GM18505 (cell line): ENCODE data around the gene P3R3URF.

Experiments used
- ATAC-seq: cut with Tn5 transposase; IDR thresholded peaks from one replicate; pipeline ENCODE4 v1.9.1; 2021; ENCODE audit not compliant: unreplicated experiment
- POLR2A ChIP-seq: IDR thresholded peaks from 4 replicates; pipeline ENCODE4 v1.6.1; 2011; ENCODE audit warnings: borderline replicate concordance; ENCODE audit not compliant: insufficient read depth, insufficient read length; ENCODE audit errors: extremely low read depth

Gene P3R3URF

GRCh38 chr1:46152016-46152415, 24.3 kb downstream of the P3R3URF start:
- no peak for ATAC-seq
- TF ChIP-seq POLR2A = no peak

DNA sequence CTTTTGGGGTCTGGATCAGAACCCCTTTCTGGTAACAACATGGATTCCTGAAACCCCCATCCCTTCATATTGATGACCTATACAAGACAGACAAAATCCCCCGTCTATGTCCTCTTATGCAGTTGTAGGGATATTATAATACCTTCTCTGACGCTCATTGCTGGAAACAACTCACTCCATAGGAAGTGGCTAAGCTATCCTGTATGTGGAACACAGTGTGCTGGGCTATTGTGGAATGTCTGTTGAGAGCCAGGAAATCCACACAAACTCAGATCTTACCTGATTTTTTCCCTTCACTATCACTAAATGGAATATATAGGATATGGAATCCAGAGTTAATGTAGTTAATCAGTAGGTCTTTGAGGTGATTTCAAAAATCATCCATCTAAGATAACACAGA, 26.2 kb downstream of the P3R3URF start:
- TF ChIP-seq POLR2A = no peak
- no peak for ATAC-seq

DNA sequence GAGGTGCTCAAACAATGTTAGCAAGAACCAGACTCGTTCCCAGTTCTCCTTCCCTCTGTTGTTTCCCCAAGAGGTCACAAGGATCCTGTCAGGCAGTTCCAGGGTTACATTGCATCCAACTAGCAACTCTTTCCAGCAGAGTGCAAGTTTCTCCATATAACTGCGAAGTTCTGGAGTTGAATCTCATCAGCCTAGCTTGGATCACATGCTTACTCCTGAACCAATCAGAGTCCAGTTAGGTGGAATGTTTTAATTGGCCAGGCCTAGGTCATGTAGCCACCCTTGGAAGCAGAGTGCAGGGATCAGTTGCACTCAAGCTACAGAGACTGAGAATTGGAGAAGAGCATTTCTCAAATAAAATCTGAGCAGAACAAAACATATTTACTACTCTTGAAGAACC, 28.0 kb downstream of the P3R3URF start:
- no peak for TF ChIP-seq POLR2A
- ATAC-seq = no peak

GRCh38 chr1:46137916-46138315, 38.4 kb downstream of the P3R3URF start:
- ATAC-seq = no peak
- no peak for TF ChIP-seq POLR2A

DNA sequence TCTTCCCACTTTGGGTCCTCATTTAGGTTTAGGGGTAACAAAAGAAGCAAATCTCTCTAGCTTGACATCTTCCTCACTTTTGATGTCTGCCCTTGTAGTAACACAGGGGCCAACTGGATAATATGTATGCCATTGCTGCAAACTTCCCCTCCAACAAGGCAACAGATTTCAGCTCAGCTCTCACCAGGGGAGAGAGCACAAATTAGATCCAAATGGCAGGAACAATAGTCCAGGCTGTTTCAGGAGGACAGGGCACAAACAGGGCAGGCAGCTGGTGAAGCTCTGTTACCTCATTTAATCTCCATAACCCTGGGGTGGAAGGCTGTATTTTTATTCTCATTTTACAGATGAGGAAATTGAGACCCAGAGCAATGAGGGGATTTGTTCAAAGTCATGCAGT, 39.6 kb downstream of the P3R3URF start:
- no peak for ATAC-seq
- no peak for TF ChIP-seq POLR2A

- TF ChIP-seq POLR2A = no peak
These were observed 41.5 kb downstream of the P3R3URF start for GRCh38 chr1:46134660-46135331.

DNA sequence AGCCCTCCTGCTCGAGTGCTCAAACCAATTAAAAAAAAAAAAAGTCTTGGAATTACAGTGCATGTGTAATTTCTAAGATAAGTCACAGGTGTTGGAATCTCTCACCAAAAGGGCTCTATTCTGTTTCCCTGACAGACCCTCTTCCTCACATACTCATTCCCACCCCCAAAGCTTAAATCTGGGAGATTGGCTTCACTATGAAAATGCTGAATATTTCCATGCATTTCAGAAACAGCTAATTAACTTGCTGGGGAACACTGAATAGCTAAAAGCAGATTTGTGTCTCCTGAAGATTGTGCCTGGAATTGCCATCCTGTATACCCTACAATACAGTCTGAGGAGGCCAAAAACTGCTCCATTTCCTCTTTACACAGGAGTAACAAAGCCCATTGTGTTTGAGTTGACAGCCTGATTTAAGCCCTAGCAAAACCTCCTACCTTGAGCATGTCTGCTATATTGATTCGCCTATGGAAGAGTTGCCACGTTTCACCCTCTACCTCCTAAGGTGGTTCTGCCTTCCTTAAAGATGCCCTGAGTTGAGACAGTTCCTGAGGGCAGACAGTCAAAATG, 42.4 kb downstream of the P3R3URF start:
- TF ChIP-seq POLR2A = no peak
- no peak for ATAC-seq

More at GRCh38 chr1:46134660-46135331, 41.5 kb downstream of the P3R3URF start:
- ATAC-seq = no peak

- peak; percentile 38 for ATAC-seq
- peak; percentile 70 for TF ChIP-seq POLR2A
These were observed 43.1 kb downstream of the P3R3URF start for GRCh38 chr1:46133181-46133658.

GRCh38 chr1:46132529-46133180, 43.6 kb downstream of the P3R3URF start, which contains the start of gene PIK3R3:
PIK3R3 (minus strand) TSS chr1:46132629; CDS start chr1:46131952, 677 bp downstream.
- peak; percentile 90 for ATAC-seq

DNA sequence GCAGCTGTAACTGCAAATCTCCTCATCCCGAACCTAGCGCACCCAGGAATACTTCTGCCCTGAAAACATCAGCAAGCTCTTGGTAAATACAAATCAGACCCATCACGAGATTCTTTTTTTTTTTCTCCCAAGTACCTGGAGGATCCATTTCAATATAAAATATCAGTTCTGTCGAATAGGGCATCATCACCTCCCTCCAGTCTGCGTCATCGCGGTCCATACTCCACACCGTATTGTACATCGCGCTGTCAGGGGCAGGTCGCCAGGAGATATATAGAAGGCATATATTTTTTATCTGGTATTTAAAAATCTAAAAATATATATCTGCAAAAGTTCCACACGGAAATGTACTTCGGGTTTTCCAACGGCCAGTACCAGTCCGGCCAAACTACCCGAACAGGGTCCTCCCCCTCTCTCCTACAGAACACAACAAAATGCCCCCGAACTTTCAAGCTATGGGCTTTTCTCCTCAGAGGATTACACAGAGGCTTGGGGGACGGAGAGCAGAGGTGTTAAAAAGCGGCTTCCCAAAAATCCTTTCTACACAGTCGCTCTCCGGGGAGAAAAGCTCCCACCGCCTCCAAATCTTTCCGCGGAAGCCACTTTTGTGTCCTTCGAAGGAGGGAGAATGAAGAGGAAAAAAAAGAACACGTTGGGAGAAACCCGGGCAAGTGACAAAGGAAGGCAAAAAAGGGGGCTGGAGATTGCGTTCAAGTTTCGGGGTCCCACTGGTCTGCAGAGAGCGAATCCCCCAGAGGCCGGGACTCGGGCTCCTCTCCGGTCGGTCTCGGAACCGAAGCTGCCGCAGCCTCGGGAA, 44.4 kb downstream of the P3R3URF start:
- no peak for TF ChIP-seq POLR2A
- no peak for ATAC-seq

More at GRCh38 chr1:46132529-46133180, 43.6 kb downstream of the P3R3URF start, which contains the start of gene PIK3R3:
- TF ChIP-seq POLR2A = peak; percentile 99

DNA sequence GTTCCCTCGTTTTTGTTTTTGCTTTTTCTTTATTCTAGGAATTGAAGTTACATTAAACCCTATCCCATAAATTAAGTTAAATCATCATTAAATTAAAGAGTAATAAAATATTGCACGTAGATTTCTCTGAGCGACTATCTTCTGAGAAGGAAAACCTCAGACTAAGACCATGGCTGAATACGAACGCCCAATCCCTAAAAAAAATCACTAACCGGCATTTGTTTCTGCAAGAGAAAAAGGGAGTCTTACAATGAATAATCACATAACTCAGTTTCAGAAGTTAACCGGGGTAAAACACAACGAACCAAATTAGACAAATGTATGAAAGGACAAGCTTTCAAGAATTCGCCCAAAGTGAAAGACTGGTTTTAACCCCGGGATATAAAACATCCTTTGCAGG, 45.2 kb downstream of the P3R3URF start:
- no peak for TF ChIP-seq POLR2A
- ATAC-seq = no peak

GRCh38 chr1:46130606-46131005, 45.7 kb downstream of the P3R3URF start:
- no peak for ATAC-seq
- TF ChIP-seq POLR2A = no peak

GRCh38 chr1:46130121-46130520, 46.2 kb downstream of the P3R3URF start:
- no peak for ATAC-seq
- no peak for TF ChIP-seq POLR2A
